Amniotic epithelial cell (primary cell): Measurements from ENCODE around the gene SLC25A40.

Experiments used
- DNase-seq: peaks from one replicate; pipeline ENCODE4 v3.0.0-alpha.2; 2010; ENCODE audit warnings: low read depth

Gene SLC25A40

DNA sequence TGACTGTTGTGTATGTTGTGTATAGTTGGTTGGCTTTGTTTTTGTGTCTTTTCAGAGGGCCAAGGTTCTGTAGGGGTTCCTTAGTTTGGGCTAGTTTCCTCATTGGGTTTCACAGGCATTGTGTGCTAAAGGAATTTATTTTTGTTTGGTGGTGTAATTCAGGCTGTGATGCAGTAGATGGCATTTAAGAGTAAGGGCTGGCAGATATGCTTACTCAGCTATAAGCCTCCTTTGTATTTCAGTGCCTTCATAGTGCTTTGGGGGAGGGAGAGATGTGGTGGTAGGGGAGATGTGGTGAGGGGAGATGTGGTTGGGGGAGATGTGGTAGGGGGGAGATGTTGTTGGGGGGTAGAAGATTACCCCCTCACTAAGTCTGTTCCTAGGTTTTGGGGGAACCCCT, 91.7 kb downstream of the SLC25A40 start:
- DNase-seq: peak; percentile 6
